H1 (cell line): ENCODE measurements around the gene FAM149A. TPM values are rescaled to one million over a fixed set of nuclear protein-coding genes. Genes with fewer than 3 reads are reported as not detected.
A peak's percentile ranks its signal among the peaks of the same experiment; 100 is the strongest.

Experiments used
- ASH2L ChIP-seq: fragments of 200-600, 300-600 bp; sonication (generic); IDR thresholded peaks from one replicate; pipeline ENCODE4 v1.7.1; 2017; ENCODE audit warnings: low read length
- BACH1 ChIP-seq: IDR thresholded peaks from 2 replicates; pipeline ENCODE4 v1.6.1; 2012; ENCODE audit warnings: low read length, improper control_type of control experiment
- CEBPB ChIP-seq: IDR thresholded peaks from 2 replicates; pipeline ENCODE4 v1.6.1; 2012; ENCODE audit warnings: low read depth, low read length
- CHD1 ChIP-seq: IDR thresholded peaks from 2 replicates; pipeline ENCODE4 v1.6.1; 2012; ENCODE audit warnings: low read depth, low read length, improper control_type of control experiment
- CHD2 ChIP-seq: IDR thresholded peaks from 2 replicates; pipeline ENCODE4 v1.6.1; 2012; ENCODE audit warnings: low read length, improper control_type of control experiment
- EGR1 ChIP-seq: IDR thresholded peaks from 2 replicates; pipeline ENCODE4 v1.6.1; 2011; ENCODE audit warnings: low read depth, low read length, borderline replicate concordance
- GTF2F1 ChIP-seq: IDR thresholded peaks from 2 replicates; pipeline ENCODE4 v1.6.1; 2012; ENCODE audit warnings: low read depth, low read length, improper control_type of control experiment, borderline replicate concordance
- JUND ChIP-seq: IDR thresholded peaks from 2 replicates; pipeline ENCODE4 v1.6.1; 2011; ENCODE audit warnings: mild to moderate bottlenecking, improper control_type of control experiment, low read length
- KDM5A ChIP-seq: fragments of 200-600 bp; IDR thresholded peaks from 2 replicates; pipeline ENCODE4 v1.7.1; 2012; ENCODE audit warnings: mild to moderate bottlenecking, low read length, inconsistent platforms, mixed read lengths
- MAFK ChIP-seq: IDR thresholded peaks from 2 replicates; pipeline ENCODE4 v1.6.1; 2012; ENCODE audit warnings: low read depth, mild to moderate bottlenecking, improper control_type of control experiment, low read length
- NANOG ChIP-seq: IDR thresholded peaks from 2 replicates; pipeline ENCODE4 v1.6.1; 2011; ENCODE audit warnings: low read length, low read depth, mild to moderate bottlenecking, inconsistent platforms; ENCODE audit not compliant: insufficient read depth, poor library complexity, severe bottlenecking
- PHF8 ChIP-seq: fragments of 200-600 bp; sonication (generic); conservative IDR thresholded peaks from 2 replicates; pipeline ENCODE4 v1.7.1; 2012; ENCODE audit warnings: low read depth, mild to moderate bottlenecking, inconsistent platforms, low read length, moderate library complexity
- POU5F1 ChIP-seq: IDR thresholded peaks from 2 replicates; pipeline ENCODE4 v1.6.1; 2011; ENCODE audit warnings: low read depth, mild to moderate bottlenecking, low read length, moderate library complexity
- SP4 ChIP-seq: IDR thresholded peaks from 2 replicates; pipeline ENCODE4 v1.6.1; 2012; ENCODE audit warnings: low read length, inconsistent platforms
- SRF ChIP-seq: IDR thresholded peaks from 2 replicates; pipeline ENCODE4 v1.6.1; 2011; ENCODE audit warnings: mild to moderate bottlenecking, low read depth, low read length, moderate library complexity
- TAF7 ChIP-seq: optimal IDR thresholded peaks from 2 replicates; pipeline ENCODE3; 2011; ENCODE audit warnings: low read depth, mild to moderate bottlenecking, inconsistent platforms, low read length, moderate library complexity, borderline replicate concordance
- polyA plus RNA-seq, 7 experiments: library from polyadenylated mRNA; depleted of rRNA in 3 of 7; stranded (reverse) in 5 of 7; unstranded in 2 of 7; fragments of >200 nt in 5 of 7; fragments of 200-250 nt in 2 of 7; gene quantifications; 1 replicate in 5 of 7; 2 replicates in 1 of 7; 4 replicates in 1 of 7; pipeline versions ENCODE4 v1.2.1 to v1.2.3, GENCODE V29; 2011 to 2013; ENCODE audit warnings: missing spikeins in 2 of 7, mixed read lengths in 2 of 7
- total RNA-seq: library from RNA; stranded (reverse); fragmentation: NEBNext Ultra II Directional; extraction: Animal tissue kit (Norgen Biotek cat#: 25700); gene quantifications from 2 replicates; pipeline ENCODE4 v1.2.1, GENCODE V29; 2021
- TF ChIP-seq, protein P1 (sequence below): IDR thresholded peaks from 2 replicates; pipeline ENCODE4 v1.6.1; 2012; ENCODE audit warnings: low read length, inconsistent platforms

The FAM149A gene
- total and polyA plus RNA-seq, 2 of the 8 experiments (the other 6 are each of a cell fraction or from before 2014, with no cell fraction given): 6.1 to 8.5 TPM

DNA sequence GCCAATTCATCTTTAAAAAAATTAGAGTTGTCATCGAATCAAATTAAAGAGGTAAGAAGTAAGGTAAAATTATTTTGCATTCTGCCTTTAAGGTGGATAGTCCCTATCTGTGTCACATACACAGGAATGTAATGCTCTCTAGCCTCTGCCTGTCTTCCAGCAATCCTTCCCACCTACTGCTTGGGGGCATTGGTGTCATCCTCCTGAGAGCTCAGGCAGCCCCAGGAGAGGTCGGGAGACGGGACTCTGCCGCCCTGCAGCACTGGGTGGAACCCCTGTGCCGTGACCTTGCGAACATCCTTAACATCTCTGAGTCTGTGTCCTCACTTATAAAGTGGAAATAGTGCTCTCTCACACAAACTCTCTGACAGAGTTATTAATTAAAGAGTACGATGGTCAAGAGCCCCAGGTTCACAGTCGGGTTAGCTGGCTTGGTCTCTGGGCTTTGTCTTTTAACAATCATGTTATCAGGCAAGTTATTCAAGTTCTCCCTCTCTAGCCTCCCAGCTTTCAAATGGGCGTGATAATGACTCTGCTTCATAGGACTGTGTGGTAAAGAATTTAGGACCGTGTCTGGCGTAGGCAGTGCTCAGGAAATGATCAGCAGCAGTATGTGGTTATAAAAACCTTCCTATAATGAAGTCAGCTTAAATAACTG lies 25.4 kb upstream of the FAM149A start (continued):
- TF ChIP-seq, protein P1, sequence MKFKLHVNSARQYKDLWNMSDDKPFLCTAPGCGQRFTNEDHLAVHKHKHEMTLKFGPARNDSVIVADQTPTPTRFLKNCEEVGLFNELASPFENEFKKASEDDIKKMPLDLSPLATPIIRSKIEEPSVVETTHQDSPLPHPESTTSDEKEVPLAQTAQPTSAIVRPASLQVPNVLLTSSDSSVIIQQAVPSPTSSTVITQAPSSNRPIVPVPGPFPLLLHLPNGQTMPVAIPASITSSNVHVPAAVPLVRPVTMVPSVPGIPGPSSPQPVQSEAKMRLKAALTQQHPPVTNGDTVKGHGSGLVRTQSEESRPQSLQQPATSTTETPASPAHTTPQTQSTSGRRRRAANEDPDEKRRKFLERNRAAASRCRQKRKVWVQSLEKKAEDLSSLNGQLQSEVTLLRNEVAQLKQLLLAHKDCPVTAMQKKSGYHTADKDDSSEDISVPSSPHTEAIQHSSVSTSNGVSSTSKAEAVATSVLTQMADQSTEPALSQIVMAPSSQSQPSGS: no peak
- TF ChIP-seq PHF8: no peak
- TF ChIP-seq MAFK: no peak
- TF ChIP-seq BACH1: no peak
- TF ChIP-seq CHD2: no peak
- TF ChIP-seq TAF7: no peak
- TF ChIP-seq GTF2F1: no peak
- no peak for TF ChIP-seq EGR1
- no peak for TF ChIP-seq KDM5A
- no peak for TF ChIP-seq JUND
- TF ChIP-seq CHD1: no peak
- TF ChIP-seq NANOG: no peak
- no peak for TF ChIP-seq SRF
- no peak for TF ChIP-seq SP4
- peak; percentile 58 for TF ChIP-seq ASH2L
- no peak for TF ChIP-seq CEBPB
- no peak for TF ChIP-seq POU5F1
